GM21526 (cell line): ENCODE data around the gene TRIB2.

ENCODE experiments used
- ATAC-seq: cut with Tn5 transposase; IDR thresholded peaks from one replicate; pipeline ENCODE4 v1.9.1; 2021; ENCODE audit warnings: moderate library complexity; ENCODE audit not compliant: unreplicated experiment, low FRiP score

The TRIB2 gene

GRCh38 chr2:12718711-12719399 is 2.1 kb downstream of the TRIB2 start:
- no peak for ATAC-seq

- ATAC-seq, result no peak
Observed at GRCh38 chr2:12719400-12720277, 2.9 kb downstream of the TRIB2 start.

GRCh38 chr2:12720278-12720620 is 3.5 kb downstream of the TRIB2 start:
- ATAC-seq, result no peak

- ATAC-seq, result no peak
Observed at GRCh38 chr2:12720754-12721378, 4.1 kb downstream of the TRIB2 start.

GRCh38 chr2:12721566-12722446 is 5.1 kb downstream of the TRIB2 start:
- ATAC-seq, result no peak

- ATAC-seq, result no peak
Observed at GRCh38 chr2:12722447-12723316, 5.9 kb downstream of the TRIB2 start.

GRCh38 chr2:12723736-12724463 is 7.2 kb downstream of the TRIB2 start:
- ATAC-seq, result no peak

GRCh38 chr2:12725233-12726187 is 8.8 kb downstream of the TRIB2 start:
- ATAC-seq, result no peak

GRCh38 chr2:12726271-12726670 is 9.5 kb downstream of the TRIB2 start:
- ATAC-seq, result no peak

GRCh38 chr2:12727065-12727464 is 10.3 kb downstream of the TRIB2 start:
- ATAC-seq, result no peak

- ATAC-seq, result no peak
Observed at GRCh38 chr2:12727641-12728040, 10.9 kb downstream of the TRIB2 start.

GRCh38 chr2:12728221-12728777 is 11.6 kb downstream of the TRIB2 start:
- ATAC-seq, result peak; percentile 91

- ATAC-seq, result no peak
Observed at GRCh38 chr2:12730265-12730664, 13.5 kb downstream of the TRIB2 start.

GRCh38 chr2:12731701-12732280 is 15.1 kb downstream of the TRIB2 start:
- no peak for ATAC-seq

GRCh38 chr2:12732651-12733050 is 15.9 kb downstream of the TRIB2 start:
- ATAC-seq, result no peak

GRCh38 chr2:12733846-12734245 is 17.1 kb downstream of the TRIB2 start:
- no peak for ATAC-seq
